Muscle layer of colon (tissue), 2 donors: ENCODE results near the gene CCR9.

ENCODE experiments used
- H3K27ac ChIP-seq: one replicate; pipeline ENCODE4 v1.7.0; 2013; ENCODE audit warnings: low read depth, mild to moderate bottlenecking, low read length, moderate library complexity
- H3K27me3 ChIP-seq, 2 donors: one replicate each; pipeline ENCODE4 v1.7.0; 2013; ENCODE audit warnings: low read length in 2 of 2, mild to moderate bottlenecking in 2 of 2; ENCODE audit not compliant: insufficient read depth in 2 of 2, control insufficient read depth in 1 of 2
- H3K36me3 ChIP-seq: one replicate; pipeline ENCODE4 v1.7.0; 2013; ENCODE audit warnings: mild to moderate bottlenecking, low read length; ENCODE audit not compliant: insufficient read depth
- H3K4me1 ChIP-seq: one replicate; pipeline ENCODE4 v1.7.0; 2013; ENCODE audit warnings: mild to moderate bottlenecking, low read length; ENCODE audit not compliant: insufficient read depth
- H3K4me3 ChIP-seq, 2 donors: one replicate each; pipeline ENCODE4 v1.7.0; 2013; ENCODE audit warnings: low read length in 2 of 2, low read depth in 1 of 2, mild to moderate bottlenecking in 1 of 2, moderate library complexity in 1 of 2
- H3K9ac ChIP-seq: one replicate; pipeline ENCODE4 v1.7.0; 2013; ENCODE audit warnings: low read length
- H3K9me3 ChIP-seq: one replicate; pipeline ENCODE4 v1.7.0; 2013; ENCODE audit warnings: mild to moderate bottlenecking, low read length
- donor health status: abdominal sarcoma.
- donor health status: Adenocarcinoma of cecum.

The CCR9 gene

DNA sequence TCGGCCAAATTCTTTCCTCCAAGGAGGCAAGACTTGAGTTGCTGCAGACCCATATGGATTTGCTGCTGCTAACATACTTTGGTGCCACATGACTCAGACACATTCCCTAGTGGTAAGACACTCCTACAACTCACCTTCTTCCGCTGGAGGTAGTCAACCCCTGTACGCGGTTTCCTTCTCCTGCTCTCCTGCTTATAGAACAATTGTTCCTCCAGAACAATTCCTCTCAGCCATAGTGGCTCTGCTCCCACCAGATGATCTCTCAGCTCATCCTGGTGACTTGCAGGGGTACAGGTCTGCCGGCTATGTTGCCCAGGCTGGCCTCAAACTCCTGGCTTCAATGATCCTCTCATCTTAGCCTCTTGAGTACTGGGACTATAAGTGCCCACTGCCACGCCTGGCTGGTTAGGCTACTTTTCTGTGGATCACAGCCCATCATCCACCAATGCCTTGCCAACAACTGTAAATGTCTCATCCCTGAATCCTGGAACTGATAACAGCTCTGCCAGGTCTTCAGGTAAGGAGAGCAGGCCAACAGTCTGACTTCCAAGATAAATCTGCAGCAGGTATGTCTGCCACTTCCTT, 54.5 kb downstream of the CCR9 start:
- peaks cover 12% of the 10 kb centered on the region for H3K4me1 ChIP-seq
- peaks cover 24% of the 10 kb centered on the region for H3K36me3 ChIP-seq
- H3K4me3 ChIP-seq, result no peak overlapping the region
- H3K27me3 ChIP-seq, result no peaks in the 10 kb centered on the region
- H3K27ac ChIP-seq, result no peak overlapping the region
- no peaks in the 10 kb centered on the region for H3K9me3 ChIP-seq
- H3K9ac ChIP-seq, result no peak overlapping the region

GRCh38 chr3:45942051-45942825, 55.9 kb downstream of the CCR9 start:
- peaks cover 14% of the 10 kb centered on the region for H3K4me1 ChIP-seq
- H3K9me3 ChIP-seq, result no peaks in the 10 kb centered on the region
- no peak overlapping the region for H3K4me3 ChIP-seq
- H3K27ac ChIP-seq, result no peak overlapping the region
- no peaks in the 10 kb centered on the region for H3K27me3 ChIP-seq
- H3K36me3 ChIP-seq, result peaks cover 24% of the 10 kb centered on the region
- H3K9ac ChIP-seq, result no peak overlapping the region

GRCh38 chr3:45943207-45943846, 57.0 kb downstream of the CCR9 start, which contains the start of gene CXCR6:
CXCR6 (plus strand) TSS chr3:45943464; CDS start chr3:45946482, 3,018 bp downstream.
- no peaks in the 10 kb centered on the region for H3K27me3 ChIP-seq
- H3K9me3 ChIP-seq, result no peaks in the 10 kb centered on the region
- H3K9ac ChIP-seq, result no peak within 1 kb of the TSS
- H3K4me3 ChIP-seq, result no peak within 1 kb of the TSS
- H3K4me1 ChIP-seq, result peaks cover 24% of the 10 kb centered on the region
- peaks cover 19% of the 10 kb centered on the region for H3K36me3 ChIP-seq
- H3K27ac ChIP-seq, result no peak within 1 kb of the TSS

DNA sequence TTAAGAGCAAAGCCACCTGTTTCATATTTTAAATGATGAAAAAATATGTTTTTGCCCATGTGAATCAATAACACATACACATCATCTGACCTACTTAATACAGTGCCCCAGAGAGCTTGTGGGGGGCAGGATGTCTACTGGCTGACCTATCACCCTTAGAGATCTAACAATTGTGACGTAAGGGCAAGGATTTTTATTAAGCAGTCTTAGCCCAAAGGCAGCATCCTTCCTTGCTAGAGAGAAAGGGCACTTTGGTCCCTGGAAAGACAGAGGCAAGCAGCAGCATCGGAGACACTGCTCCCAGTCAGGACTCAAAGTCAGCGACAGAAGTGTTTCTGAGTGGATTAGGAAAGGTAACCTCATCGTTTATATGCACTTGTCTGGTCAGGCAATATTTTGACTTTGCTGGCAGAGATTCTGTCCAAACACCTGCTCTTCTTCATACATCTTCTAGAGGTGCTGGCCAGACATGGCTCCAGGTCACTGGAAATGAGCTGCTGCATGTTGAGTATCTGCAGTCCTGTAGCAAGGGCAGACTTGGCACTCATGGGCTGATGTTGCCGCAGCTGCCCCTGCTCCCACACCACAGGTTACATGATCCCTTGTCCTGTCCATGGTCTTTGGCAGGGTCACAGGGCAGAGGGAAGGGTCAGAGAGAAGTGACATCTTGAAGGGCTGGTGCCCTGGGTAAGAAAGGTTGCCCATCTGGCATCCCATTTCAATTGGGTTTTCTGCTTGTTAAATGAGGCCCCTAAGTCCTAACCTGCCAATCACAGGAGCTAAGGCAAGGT, 58.7 kb downstream of the CCR9 start:
- Histone ChIP-seq H3K27ac (no peak overlapping the region), H3K4me3 (no peak overlapping the region), H3K9ac (no peak overlapping the region), H3K9me3 (no peaks in the 10 kb centered on the region), H3K36me3 (peaks cover 32% of the 10 kb centered on the region), H3K4me1 (peaks cover 26% of the 10 kb centered on the region), H3K27me3 (no peaks in the 10 kb centered on the region)

DNA sequence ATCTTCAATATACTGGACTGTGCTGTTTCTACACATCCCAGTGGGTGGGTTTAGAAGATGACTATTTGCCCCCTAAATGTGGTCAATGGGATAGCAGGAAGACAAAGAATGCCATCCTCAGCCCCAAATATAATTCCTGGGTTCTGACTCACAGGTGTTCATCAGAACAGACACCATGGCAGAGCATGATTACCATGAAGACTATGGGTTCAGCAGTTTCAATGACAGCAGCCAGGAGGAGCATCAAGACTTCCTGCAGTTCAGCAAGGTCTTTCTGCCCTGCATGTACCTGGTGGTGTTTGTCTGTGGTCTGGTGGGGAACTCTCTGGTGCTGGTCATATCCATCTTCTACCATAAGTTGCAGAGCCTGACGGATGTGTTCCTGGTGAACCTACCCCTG, 60.0 kb downstream of the CCR9 start:
- Histone ChIP-seq H3K27ac (no peak overlapping the region), H3K9me3 (no peaks in the 10 kb centered on the region), H3K4me1 (peaks cover 30% of the 10 kb centered on the region), H3K4me3 (no peak overlapping the region), H3K36me3 (peaks cover 45% of the 10 kb centered on the region), H3K9ac (no peak overlapping the region), H3K27me3 (no peaks in the 10 kb centered on the region)

- H3K4me3 ChIP-seq, result no peak overlapping the region
- no peaks in the 10 kb centered on the region for H3K9me3 ChIP-seq
- H3K27me3 ChIP-seq, result no peaks in the 10 kb centered on the region
- peaks cover 30% of the 10 kb centered on the region for H3K4me1 ChIP-seq
- peaks cover 51% of the 10 kb centered on the region for H3K36me3 ChIP-seq
- H3K27ac ChIP-seq, result no peak overlapping the region
- no peak overlapping the region for H3K9ac ChIP-seq
These were observed 60.5 kb downstream of the CCR9 start for GRCh38 chr3:45946875-45947274.

DNA sequence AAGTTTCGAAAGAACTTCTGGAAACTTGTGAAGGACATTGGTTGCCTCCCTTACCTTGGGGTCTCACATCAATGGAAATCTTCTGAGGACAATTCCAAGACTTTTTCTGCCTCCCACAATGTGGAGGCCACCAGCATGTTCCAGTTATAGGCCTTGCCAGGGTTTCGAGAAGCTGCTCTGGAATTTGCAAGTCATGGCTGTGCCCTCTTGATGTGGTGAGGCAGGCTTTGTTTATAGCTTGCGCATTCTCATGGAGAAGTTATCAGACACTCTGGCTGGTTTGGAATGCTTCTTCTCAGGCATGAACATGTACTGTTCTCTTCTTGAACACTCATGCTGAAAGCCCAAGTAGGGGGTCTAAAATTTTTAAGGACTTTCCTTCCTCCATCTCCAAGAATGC, 61.0 kb downstream of the CCR9 start:
- Histone ChIP-seq H3K36me3 (peaks cover 55% of the 10 kb centered on the region), H3K4me1 (peaks cover 30% of the 10 kb centered on the region), H3K4me3 (no peak overlapping the region), H3K9me3 (no peaks in the 10 kb centered on the region), H3K27ac (no peak overlapping the region), H3K27me3 (no peaks in the 10 kb centered on the region), H3K9ac (no peak overlapping the region)

GRCh38 chr3:45948311-45948781, 62.0 kb downstream of the CCR9 start:
- Histone ChIP-seq H3K4me3 (no peak overlapping the region), H3K36me3 (peaks cover 65% of the 10 kb centered on the region), H3K9ac (no peak overlapping the region), H3K9me3 (no peaks in the 10 kb centered on the region), H3K27ac (no peak overlapping the region), H3K4me1 (peaks cover 30% of the 10 kb centered on the region), H3K27me3 (no peaks in the 10 kb centered on the region)

- Histone ChIP-seq H3K27me3 (no peaks in the 10 kb centered on the region), H3K36me3 (peaks cover 71% of the 10 kb centered on the region), H3K9ac (no peak overlapping the region), H3K4me3 (no peak overlapping the region), H3K4me1 (peaks cover 30% of the 10 kb centered on the region), H3K9me3 (no peaks in the 10 kb centered on the region), H3K27ac (no peak overlapping the region)
These were observed 62.5 kb downstream of the CCR9 start for GRCh38 chr3:45948881-45949280.

DNA sequence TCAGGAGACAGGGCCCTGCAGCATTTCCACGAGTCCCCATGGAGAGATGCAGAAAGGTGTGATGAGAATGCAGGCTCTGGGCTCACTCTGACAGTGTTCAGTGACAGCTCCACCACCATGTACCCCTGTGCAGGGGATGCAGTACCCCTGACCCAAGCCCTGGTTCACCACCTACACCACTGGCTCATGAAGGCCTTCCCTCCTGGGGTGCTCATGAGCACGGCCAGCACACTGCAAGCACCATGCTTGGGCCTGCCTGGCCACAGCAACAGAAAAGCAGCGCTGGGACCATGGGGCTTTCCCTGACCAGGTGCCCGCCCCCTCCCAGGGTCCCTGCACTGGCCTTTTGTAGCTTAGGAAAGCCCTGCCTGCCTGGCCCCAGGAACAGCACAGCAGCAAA, 63.1 kb downstream of the CCR9 start:
- peaks cover 76% of the 10 kb centered on the region for H3K36me3 ChIP-seq
- peaks cover 30% of the 10 kb centered on the region for H3K4me1 ChIP-seq
- no peaks in the 10 kb centered on the region for H3K27me3 ChIP-seq
- no peak overlapping the region for H3K9ac ChIP-seq
- H3K9me3 ChIP-seq, result no peaks in the 10 kb centered on the region
- H3K4me3 ChIP-seq, result no peak overlapping the region
- H3K27ac ChIP-seq, result no peak overlapping the region

DNA sequence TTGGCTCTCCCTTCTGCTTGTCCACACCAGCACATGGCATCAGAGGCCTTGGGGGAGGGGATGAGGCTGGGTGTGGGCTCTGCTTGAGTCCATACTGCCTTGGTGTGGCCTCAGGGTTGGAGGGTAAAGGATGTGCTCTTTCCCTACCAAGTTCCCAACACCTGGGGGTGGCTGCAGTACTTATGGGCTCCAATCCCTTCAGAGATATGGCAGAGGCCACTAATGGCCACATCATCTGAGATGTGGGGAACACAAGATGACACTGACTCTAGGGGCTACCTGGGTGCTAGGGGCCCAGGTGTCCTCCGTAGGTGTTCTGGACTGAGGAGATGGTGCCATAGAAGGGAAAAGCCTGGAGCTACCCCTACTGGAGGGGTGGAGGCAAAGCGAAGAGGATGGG, 63.8 kb downstream of the CCR9 start:
- Histone ChIP-seq H3K27me3 (no peaks in the 10 kb centered on the region), H3K27ac (no peak overlapping the region), H3K36me3 (peaks cover 83% of the 10 kb centered on the region), H3K9ac (no peak overlapping the region), H3K9me3 (no peaks in the 10 kb centered on the region), H3K4me3 (no peak overlapping the region), H3K4me1 (peaks cover 30% of the 10 kb centered on the region)
